ENCODE results near the gene GRK5.

DNA sequence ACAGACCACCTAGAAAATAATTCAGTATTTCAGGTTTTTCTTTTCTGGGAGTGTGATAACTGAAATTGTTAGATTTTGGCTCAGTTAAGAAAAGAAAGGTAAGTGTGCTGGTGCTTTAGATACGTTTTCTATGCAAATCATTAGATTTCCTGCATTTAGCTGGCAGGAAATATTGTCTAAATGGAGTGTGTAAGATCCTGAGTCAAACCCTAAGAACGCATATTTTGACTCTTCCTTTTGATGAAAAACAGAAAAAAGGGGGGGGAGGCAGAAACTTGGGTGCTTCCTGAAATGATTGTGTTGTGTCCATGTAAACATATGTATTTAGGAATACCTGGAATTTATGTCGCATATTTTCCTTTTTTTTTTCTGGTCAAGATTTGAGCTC lies 1.2 kb downstream of the GRK5 start:
- TF ChIP-seq, protein P1, sequence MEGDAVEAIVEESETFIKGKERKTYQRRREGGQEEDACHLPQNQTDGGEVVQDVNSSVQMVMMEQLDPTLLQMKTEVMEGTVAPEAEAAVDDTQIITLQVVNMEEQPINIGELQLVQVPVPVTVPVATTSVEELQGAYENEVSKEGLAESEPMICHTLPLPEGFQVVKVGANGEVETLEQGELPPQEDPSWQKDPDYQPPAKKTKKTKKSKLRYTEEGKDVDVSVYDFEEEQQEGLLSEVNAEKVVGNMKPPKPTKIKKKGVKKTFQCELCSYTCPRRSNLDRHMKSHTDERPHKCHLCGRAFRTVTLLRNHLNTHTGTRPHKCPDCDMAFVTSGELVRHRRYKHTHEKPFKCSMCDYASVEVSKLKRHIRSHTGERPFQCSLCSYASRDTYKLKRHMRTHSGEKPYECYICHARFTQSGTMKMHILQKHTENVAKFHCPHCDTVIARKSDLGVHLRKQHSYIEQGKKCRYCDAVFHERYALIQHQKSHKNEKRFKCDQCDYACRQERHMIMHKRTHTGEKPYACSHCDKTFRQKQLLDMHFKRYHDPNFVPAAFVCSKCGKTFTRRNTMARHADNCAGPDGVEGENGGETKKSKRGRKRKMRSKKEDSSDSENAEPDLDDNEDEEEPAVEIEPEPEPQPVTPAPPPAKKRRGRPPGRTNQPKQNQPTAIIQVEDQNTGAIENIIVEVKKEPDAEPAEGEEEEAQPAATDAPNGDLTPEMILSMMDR (IDR thresholded peaks at IDR 0.05), result no peak
- TF ChIP-seq POLR2A (IDR thresholded peaks at IDR 0.05), result no peak

All from right lobe of liver (tissue), 4 donors.